Tibial nerve (tissue), 4 donors: Measurements from ENCODE around the gene PDXP. TPM values are rescaled to one million over a fixed set of nuclear protein-coding genes. Genes with fewer than 3 reads are reported as not detected.
A peak's percentile ranks its signal among the peaks of the same experiment; 100 is the strongest.

Source experiments
- DNase-seq, 2 donors: peaks; one replicate each; pipeline ENCODE4 v3.0.0-alpha.2; 2019; ENCODE audit warnings: low spot score in 2 of 2
- H3K27ac ChIP-seq, 4 donors: fragments of 200-600 bp; sonication (generic) in 3 of 4; one replicate each; pipeline ENCODE4 v1.5.1; 2017 to 2019; ENCODE audit warnings: mild to moderate bottlenecking in 1 of 4
- H3K27me3 ChIP-seq, 2 donors: fragments of 200-600 bp; sonication (generic) in 1 of 2; one replicate each; pipeline versions ENCODE4 v1.5.1 to v1.6.0; 2017 to 2019
- H3K36me3 ChIP-seq, 3 donors: fragments of 200-600 bp; sonication (generic); one replicate each; pipeline ENCODE4 v1.5.1; 2018 to 2019
- H3K4me1 ChIP-seq, 4 donors: fragments of 200-600 bp; sonication (generic) in 3 of 4; one replicate each; pipeline ENCODE4 v1.5.1; 2017 to 2019
- H3K4me3 ChIP-seq, 4 donors: fragments of 200-600 bp; sonication (generic) in 3 of 4; one replicate each; pipeline ENCODE4 v1.5.1; 2017 to 2019; ENCODE audit warnings: mild to moderate bottlenecking in 1 of 4, moderate library complexity in 1 of 4
- H3K9me3 ChIP-seq, 4 donors: fragments of 200-600 bp; sonication (generic) in 3 of 4; one replicate each; pipeline ENCODE4 v1.5.1; 2017 to 2019
- EP300 ChIP-seq, 2 donors: sonication (generic); formaldehyde crosslinking; IDR thresholded peaks; one replicate each; pipeline ENCODE4 v1.6.1; 2017; ENCODE audit warnings: antibody characterized with exemption in 2 of 2, mild to moderate bottlenecking in 1 of 2
- POLR2A ChIP-seq, 2 donors: fragments of 450-650 bp; IDR thresholded peaks; one replicate each; pipeline ENCODE4 v1.6.1; 2017; ENCODE audit warnings: antibody characterized with exemption in 2 of 2, mild to moderate bottlenecking in 2 of 2, moderate library complexity in 2 of 2
- WGBS, 2 donors: methylation state at CpG; one replicate each; pipeline ENCODE4 v1.1.5; 2018; 5-methylcytosine and 5-hydroxymethylcytosine counted together
- total RNA-seq, 4 donors: library from RNA; depleted of rRNA; stranded (reverse); fragments of >200 nt; gene quantifications; one replicate each; pipeline ENCODE4 v1.1.0, GENCODE V29; 2016
- TF ChIP-seq, protein P1 (sequence below), 5 experiments: fragments of 200-600 bp in 3 of 5; fragments of 450-650 bp in 2 of 5; sonication (generic) in 3 of 5; IDR thresholded peaks; one replicate each; pipeline ENCODE4 v1.5.1; 2016 to 2019; ENCODE audit warnings: antibody characterized with exemption in 5 of 5, mild to moderate bottlenecking in 3 of 5, moderate library complexity in 2 of 5

Gene PDXP
- total RNA-seq, 4 donors from 2014 or later, result 14.7 to 19.7 (median 16.2) TPM

DNA sequence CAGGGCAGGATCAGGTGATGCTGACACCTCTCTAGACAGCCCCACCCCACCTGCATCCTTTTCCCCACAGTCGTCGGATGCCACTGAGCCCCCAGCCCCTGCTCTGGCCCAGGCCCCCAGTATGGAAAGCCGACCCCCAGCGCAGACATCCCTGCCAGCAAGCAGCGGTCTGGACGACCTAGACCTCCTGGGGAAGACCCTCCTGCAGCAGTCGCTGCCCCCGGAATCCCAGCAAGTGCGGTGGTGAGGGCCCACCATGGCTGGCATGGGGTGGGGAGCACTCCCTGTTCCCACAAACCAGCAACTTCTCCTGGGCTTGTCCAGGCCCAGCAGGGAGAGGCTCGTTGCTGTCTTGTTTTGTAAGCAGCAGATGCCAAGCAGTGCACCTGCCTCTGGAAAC is 28.6 kb upstream of the PDXP start:
- H3K27me3 ChIP-seq, result no peaks in the 10 kb centered on the region
- no peaks in the 10 kb centered on the region for H3K9me3 ChIP-seq
- peaks cover 0 to 56% (median 0%) of the 10 kb centered on the region in 3 donors for H3K36me3 ChIP-seq
- 81 to 92% methylated on average over 7 to 10 of the region's 10 CpGs for WGBS, 2 donors
- TF ChIP-seq, protein P1, sequence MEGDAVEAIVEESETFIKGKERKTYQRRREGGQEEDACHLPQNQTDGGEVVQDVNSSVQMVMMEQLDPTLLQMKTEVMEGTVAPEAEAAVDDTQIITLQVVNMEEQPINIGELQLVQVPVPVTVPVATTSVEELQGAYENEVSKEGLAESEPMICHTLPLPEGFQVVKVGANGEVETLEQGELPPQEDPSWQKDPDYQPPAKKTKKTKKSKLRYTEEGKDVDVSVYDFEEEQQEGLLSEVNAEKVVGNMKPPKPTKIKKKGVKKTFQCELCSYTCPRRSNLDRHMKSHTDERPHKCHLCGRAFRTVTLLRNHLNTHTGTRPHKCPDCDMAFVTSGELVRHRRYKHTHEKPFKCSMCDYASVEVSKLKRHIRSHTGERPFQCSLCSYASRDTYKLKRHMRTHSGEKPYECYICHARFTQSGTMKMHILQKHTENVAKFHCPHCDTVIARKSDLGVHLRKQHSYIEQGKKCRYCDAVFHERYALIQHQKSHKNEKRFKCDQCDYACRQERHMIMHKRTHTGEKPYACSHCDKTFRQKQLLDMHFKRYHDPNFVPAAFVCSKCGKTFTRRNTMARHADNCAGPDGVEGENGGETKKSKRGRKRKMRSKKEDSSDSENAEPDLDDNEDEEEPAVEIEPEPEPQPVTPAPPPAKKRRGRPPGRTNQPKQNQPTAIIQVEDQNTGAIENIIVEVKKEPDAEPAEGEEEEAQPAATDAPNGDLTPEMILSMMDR (IDR thresholded peaks at IDR 0.05), result no peak
- no peak overlapping the region for H3K27ac ChIP-seq
- DNase-seq, result no peak
- peaks cover 0 to 55% (median 48%) of the 10 kb centered on the region in 4 donors for H3K4me1 ChIP-seq
- H3K4me3 ChIP-seq, result no peak overlapping the region

DNA sequence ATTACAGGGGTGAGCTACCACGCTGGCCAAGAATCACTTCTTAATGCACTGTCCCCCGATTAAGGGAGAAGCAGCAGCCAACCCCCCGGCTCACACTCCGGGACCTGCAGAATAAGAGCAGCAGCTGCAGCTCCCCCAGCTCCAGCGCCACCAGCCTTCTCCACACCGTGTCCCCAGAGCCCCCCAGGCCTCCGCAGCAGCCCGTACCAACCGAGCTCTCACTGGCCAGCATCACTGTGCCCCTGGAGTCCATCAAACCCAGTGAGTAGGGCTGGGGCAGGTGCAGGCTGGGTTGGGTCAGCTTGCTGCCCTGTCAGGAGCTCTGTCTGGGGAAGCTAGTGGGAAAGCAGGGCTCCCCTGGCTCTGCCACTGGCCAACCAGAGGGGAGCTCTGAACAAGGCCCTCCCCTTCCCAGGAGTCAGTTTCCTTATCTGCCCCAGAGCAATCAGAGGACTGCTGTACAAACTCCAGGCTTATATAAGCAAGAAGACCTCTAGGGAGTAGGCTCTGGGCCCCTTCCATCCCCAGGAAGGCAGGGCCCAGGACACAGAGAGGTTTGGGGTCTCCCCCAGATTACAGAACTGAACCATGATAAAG is 27.6 kb upstream of the PDXP start:
- Histone ChIP-seq H3K36me3 (peaks cover 0 to 54% (median 0%) of the 10 kb centered on the region in 3 donors), H3K27ac (no peak overlapping the region), H3K9me3 (no peaks in the 10 kb centered on the region), H3K4me1 (peaks cover 0 to 54% (median 49%) of the 10 kb centered on the region in 4 donors), H3K4me3 (no peak overlapping the region), H3K27me3 (no peaks in the 10 kb centered on the region)
- TF ChIP-seq POLR2A (IDR thresholded peaks at IDR 0.05), result no peak
- TF ChIP-seq, protein P1 (IDR thresholded peaks at IDR 0.05), result no peak
- no peak for TF ChIP-seq EP300 (IDR thresholded peaks at IDR 0.05)
- WGBS, 2 donors, result 78 to 90% methylated on average over 9 of the region's 9 CpGs
- DNase-seq, result no peak

DNA sequence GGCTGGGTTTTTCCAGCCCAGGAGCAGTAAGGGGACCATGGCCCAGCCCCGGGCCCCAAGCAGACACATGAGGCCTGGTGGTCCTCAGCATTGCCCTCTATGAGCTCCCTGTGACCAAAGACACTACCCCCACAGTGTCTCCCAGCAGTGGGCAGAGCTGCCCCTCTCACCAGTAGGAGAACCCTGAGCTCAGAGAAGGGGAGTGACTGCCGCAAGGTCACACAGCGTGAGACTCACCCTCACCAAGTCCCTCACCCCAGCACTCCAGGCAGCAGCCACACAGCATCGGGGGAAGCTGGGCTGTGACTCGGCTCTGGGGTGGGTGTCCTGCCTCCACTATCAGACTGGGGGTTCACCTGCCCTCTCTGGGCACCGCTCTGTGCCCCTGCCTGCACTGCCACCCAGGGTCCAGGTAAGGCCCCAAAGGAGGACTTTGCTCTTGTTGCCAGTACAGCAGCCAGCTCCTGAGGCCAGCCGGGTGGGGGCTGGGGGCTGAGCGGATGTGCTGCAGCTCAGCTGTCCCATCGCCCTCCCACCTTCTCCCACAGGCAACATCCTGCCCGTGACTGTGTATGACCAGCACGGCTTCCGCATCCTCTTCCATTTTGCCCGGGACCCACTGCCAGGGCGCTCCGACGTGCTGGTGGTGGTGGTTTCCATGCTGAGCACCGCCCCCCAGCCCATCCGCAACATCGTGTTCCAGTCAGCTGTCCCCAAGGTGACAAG is 26.9 kb upstream of the PDXP start:
- peak overlapping the region in 3 of 4 donors; percentile 77 to 96 (median 81) for H3K27ac ChIP-seq
- peaks cover 0 to 53% (median 43%) of the 10 kb centered on the region in 4 donors for H3K4me1 ChIP-seq
- peaks cover 0 to 54% (median 0%) of the 10 kb centered on the region in 3 donors for H3K36me3 ChIP-seq
- WGBS, 2 donors, result 80 to 88% methylated on average over 10 to 16 of the region's 19 CpGs
- H3K27me3 ChIP-seq, result no peaks in the 10 kb centered on the region
- no peak for DNase-seq
- H3K4me3 ChIP-seq, result no peak overlapping the region
- H3K9me3 ChIP-seq, result no peaks in the 10 kb centered on the region
- no peak for TF ChIP-seq EP300 (IDR thresholded peaks at IDR 0.05)
- TF ChIP-seq, protein P1 (IDR thresholded peaks at IDR 0.05), result no peak

DNA sequence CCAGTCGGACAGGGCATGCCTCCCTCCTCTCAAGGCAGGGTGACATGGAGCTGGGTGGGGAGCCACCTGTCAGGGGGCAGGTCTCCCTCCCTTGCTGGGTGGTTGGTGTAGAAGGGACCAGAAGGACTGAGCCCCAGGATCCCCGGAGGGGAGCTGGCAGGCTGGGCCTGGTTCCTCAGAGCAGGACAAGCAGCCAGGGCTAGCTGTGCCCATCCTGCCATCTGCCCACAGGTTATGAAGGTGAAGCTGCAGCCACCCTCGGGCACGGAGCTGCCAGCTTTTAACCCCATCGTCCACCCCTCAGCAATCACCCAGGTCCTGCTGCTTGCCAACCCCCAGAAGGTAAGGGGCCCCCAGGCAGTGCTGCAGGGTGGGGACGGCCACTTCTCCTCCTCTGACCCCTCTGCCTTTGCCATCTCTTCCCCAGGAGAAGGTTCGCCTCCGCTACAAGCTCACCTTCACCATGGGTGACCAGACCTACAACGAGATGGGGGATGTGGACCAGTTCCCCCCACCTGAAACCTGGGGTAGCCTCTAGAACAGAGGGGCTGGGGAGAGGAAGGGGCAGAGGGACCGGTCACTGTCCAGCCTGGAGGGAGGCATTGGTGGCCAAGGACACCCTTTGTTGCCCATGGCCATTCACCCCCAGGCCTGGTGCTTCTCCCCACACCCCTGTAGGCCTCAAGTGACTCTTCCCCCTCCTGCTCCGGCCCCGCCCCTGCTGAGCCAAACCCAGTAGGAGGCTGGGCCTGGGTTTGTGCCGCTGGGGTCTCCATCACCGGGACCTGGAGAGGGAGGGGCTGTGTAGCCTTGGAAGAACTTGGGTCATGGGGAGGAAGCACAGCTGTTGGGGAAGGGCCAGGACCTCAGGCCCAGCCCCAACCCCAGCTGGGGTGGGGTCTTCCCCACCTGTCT is 26.1 kb upstream of the PDXP start:
- TF ChIP-seq, protein P1 (IDR thresholded peaks at IDR 0.05), result no peak
- TF ChIP-seq POLR2A (IDR thresholded peaks at IDR 0.05) (no peak), EP300 (IDR thresholded peaks at IDR 0.05) (no peak)
- DNase-seq, result no peak
- H3K9me3 ChIP-seq, result no peaks in the 10 kb centered on the region
- H3K36me3 ChIP-seq, result peaks cover 0 to 52% (median 0%) of the 10 kb centered on the region in 3 donors
- peaks cover 0 to 50% (median 43%) of the 10 kb centered on the region in 4 donors for H3K4me1 ChIP-seq
- WGBS, 2 donors, result 67 to 72% methylated on average over 13 to 14 of the region's 14 CpGs
- H3K27ac ChIP-seq, result peak overlapping the region; percentile 21 to 96 (median 79)
- H3K27me3 ChIP-seq, result no peaks in the 10 kb centered on the region
- H3K4me3 ChIP-seq, result no peak overlapping the region
